RWPE2 (cell line): Measurements from ENCODE around the gene PDHB.

Source experiments
- ATAC-seq: fragments of 200-7000 bp; cut with Tn5 transposase; 3 replicates; pipeline ENCODE4 v1.9.1; 2021; ENCODE audit warnings: low read depth
- DNase-seq: peaks from one replicate; pipeline ENCODE4 v3.0.0-alpha.2; 2020; ENCODE audit warnings: low spot score
- H3K27ac ChIP-seq: fragments of 450-650 bp; 2 replicates; pipeline ENCODE4 v1.5.1; 2017; ENCODE audit warnings: mild to moderate bottlenecking; ENCODE audit not compliant: poor library complexity, severe bottlenecking
- H3K27me3 ChIP-seq: fragments of 250-450 bp; sonication (Bioruptor Pico); 2 replicates; pipeline ENCODE4 v1.5.1; 2021; ENCODE audit warnings: mild to moderate bottlenecking, moderate library complexity; ENCODE audit not compliant: insufficient read depth, poor library complexity, severe bottlenecking
- H3K36me3 ChIP-seq: fragments of 250-450 bp; sonication (Bioruptor Pico); 2 replicates; pipeline ENCODE4 v1.5.1; 2020; ENCODE audit warnings: low read depth, mild to moderate bottlenecking, moderate library complexity
- H3K4me1 ChIP-seq: fragments of 250-450 bp; sonication (Bioruptor Pico); 2 replicates; pipeline ENCODE4 v1.5.1; 2021; ENCODE audit warnings: mild to moderate bottlenecking, moderate library complexity; ENCODE audit not compliant: insufficient read depth, poor library complexity, severe bottlenecking
- H3K4me3 ChIP-seq: fragments of 250-450 bp; sonication (Bioruptor Pico); 2 replicates; pipeline ENCODE4 v1.5.1; 2021; ENCODE audit warnings: mild to moderate bottlenecking, moderate library complexity; ENCODE audit not compliant: severe bottlenecking
- H3K9me3 ChIP-seq: fragments of 250-450 bp; sonication (Bioruptor Pico); 2 replicates; pipeline ENCODE4 v1.5.1; 2021; ENCODE audit warnings: mild to moderate bottlenecking, moderate library complexity; ENCODE audit not compliant: severe bottlenecking
- TF ChIP-seq, protein P1 (sequence below): fragments of 450-650 bp; IDR thresholded peaks from one replicate; pipeline ENCODE4 v1.5.1; 2017; ENCODE audit warnings: mild to moderate bottlenecking, moderate library complexity; ENCODE audit not compliant: poor library complexity, severe bottlenecking

Gene PDHB

DNA sequence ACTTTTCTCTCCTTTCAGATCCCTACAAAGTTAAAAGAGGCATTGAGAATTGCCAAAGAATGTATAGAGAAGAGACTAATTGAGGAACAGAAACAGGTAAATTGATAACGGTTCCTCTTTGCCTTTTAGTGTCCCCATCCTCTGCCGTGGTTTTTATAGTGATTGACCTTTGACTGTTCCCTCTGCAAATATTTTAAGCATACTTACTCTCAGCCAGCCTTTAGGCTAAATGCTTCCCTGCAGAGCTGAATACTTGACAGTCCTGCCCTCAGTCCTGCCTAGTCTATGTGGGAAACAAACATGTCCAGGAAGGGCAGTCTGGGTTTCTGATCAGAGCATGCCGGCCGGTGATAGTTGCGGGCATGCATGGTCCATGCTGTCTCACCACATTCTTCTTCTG lies 24.7 kb downstream of the PDHB start:
- no peak for ATAC-seq
- TF ChIP-seq, protein P1, sequence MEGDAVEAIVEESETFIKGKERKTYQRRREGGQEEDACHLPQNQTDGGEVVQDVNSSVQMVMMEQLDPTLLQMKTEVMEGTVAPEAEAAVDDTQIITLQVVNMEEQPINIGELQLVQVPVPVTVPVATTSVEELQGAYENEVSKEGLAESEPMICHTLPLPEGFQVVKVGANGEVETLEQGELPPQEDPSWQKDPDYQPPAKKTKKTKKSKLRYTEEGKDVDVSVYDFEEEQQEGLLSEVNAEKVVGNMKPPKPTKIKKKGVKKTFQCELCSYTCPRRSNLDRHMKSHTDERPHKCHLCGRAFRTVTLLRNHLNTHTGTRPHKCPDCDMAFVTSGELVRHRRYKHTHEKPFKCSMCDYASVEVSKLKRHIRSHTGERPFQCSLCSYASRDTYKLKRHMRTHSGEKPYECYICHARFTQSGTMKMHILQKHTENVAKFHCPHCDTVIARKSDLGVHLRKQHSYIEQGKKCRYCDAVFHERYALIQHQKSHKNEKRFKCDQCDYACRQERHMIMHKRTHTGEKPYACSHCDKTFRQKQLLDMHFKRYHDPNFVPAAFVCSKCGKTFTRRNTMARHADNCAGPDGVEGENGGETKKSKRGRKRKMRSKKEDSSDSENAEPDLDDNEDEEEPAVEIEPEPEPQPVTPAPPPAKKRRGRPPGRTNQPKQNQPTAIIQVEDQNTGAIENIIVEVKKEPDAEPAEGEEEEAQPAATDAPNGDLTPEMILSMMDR = no peak
- Histone ChIP-seq H3K4me1 (no peaks in the 10 kb centered on the region), H3K36me3 (peaks cover 13% of the 10 kb centered on the region), H3K27ac (no peak overlapping the region), H3K27me3 (no peaks in the 10 kb centered on the region), H3K9me3 (no peaks in the 10 kb centered on the region), H3K4me3 (no peak overlapping the region)
- DNase-seq = no peak

DNA sequence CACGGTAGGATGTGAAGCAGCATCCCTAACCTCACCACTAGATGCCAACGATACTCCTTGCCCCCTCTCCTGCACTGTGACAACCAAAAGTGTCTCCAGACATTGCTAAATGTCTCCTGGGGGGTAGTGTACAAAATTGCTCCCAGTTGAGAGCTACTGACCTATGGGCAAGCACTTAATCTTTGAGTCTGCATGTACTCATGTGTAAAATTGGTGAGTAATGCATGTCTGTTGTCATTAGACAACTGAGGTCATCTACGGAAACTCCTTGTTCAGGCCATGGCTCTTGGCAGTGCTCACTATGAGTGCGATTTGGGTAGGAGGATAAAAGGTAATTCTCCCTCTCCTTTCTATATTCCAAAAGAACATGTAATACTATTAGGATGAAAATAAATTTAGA lies 29.2 kb downstream of the PDHB start:
- Histone ChIP-seq H3K9me3 (no peaks in the 10 kb centered on the region), H3K27ac (no peak overlapping the region), H3K36me3 (peaks cover 10% of the 10 kb centered on the region), H3K4me3 (no peak overlapping the region), H3K27me3 (no peaks in the 10 kb centered on the region), H3K4me1 (no peaks in the 10 kb centered on the region)
- TF ChIP-seq, protein P1 = no peak
- ATAC-seq (peak; percentile 67; the same call in 2 of the 3 replicates), DNase-seq (no peak)

DNA sequence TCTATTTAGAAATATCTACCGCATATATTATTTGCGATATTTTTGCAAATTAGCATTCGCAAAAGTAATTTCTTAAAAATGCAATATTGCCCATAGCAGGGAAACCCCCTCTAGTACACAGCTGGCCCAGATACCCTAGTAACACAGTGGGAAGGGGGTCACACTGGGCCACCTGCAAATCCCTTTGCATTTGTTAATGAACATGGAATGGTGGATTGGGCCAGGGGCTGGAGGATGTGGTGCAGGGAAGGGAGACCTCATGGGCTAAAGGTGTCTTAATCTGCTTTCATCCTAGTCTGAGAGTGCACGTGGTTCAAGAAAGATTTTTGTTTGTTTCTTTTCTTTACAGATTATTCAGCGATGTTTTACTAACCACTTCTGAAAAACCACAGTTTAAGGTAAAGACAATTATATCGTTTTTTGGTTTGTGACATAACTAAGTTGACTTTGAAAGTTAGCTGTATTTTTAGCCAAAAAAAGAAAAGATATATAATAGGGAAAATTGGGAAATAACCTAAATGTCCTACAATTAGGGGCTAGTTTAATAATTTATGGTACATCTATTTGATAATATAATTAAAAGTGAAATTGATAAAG lies 30.0 kb downstream of the PDHB start:
- no peak overlapping the region for H3K27ac ChIP-seq
- TF ChIP-seq, protein P1 = no peak
- DNase-seq (no peak), ATAC-seq (no peak)
- H3K27me3 ChIP-seq = no peaks in the 10 kb centered on the region
- no peak overlapping the region for H3K4me3 ChIP-seq
- no peaks in the 10 kb centered on the region for H3K4me1 ChIP-seq
- H3K36me3 ChIP-seq = peaks cover 6% of the 10 kb centered on the region
- H3K9me3 ChIP-seq = no peaks in the 10 kb centered on the region

DNA sequence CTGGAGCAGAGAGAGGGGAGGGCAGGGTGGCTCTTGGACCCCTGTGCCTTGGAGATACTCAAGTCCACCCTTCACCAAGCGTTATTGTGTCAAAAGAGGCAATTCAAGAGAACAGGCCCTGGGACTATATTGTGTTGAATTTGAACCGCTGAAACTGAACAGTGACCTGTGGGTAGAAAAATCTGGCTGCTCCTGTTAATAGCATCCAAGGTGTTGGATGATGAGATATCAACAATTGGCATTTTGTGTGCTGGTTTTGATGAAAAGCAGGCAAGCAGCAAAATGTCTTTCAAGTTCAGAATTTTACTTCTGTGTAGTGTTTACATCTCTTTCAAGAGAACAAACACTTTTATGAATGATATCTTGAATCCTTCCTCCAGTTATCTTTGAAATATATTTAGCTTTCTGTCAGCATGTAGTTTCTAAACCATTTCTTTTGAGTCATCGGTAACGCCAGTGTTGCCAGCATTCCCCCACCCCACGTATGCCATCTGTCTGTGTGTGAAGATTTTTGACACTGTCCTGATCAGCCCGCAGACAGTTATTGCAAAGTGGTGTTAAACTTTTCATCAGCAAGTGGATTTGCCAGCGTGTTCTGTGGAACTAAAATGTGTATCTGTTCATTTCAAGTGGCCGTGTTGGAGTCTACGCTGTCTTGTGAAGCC lies 34.8 kb downstream of the PDHB start:
- ATAC-seq = no peak
- no peak overlapping the region for H3K27ac ChIP-seq
- no peak overlapping the region for H3K4me3 ChIP-seq
- H3K27me3 ChIP-seq = no peaks in the 10 kb centered on the region
- H3K36me3 ChIP-seq = peaks cover 13% of the 10 kb centered on the region
- DNase-seq = no peak
- no peaks in the 10 kb centered on the region for H3K9me3 ChIP-seq
- H3K4me1 ChIP-seq = no peaks in the 10 kb centered on the region
- TF ChIP-seq, protein P1 = no peak

DNA sequence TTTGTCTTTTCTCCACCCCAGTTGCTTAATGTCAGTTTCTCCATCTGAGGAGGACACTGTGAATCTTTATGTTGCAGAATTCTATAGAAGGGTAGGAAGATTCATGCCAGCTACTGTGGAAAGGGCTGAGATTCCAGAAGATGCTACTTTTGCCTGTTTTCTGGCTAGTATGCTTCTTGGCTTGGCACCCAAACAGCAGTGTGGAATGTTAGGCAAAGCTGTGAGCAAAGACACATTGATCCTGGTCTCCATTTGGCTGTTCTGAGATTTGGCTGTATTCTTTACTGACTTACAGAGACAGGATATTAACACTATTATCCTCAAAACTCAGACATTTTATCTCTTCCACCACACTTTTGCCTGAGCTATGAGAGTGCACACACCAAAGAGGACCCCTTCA lies 39.3 kb downstream of the PDHB start:
- Histone ChIP-seq H3K4me1 (no peaks in the 10 kb centered on the region), H3K27ac (no peak overlapping the region), H3K4me3 (no peak overlapping the region), H3K27me3 (no peaks in the 10 kb centered on the region), H3K36me3 (peaks cover 13% of the 10 kb centered on the region), H3K9me3 (no peaks in the 10 kb centered on the region)
- DNase-seq (no peak), ATAC-seq (no peak)
- TF ChIP-seq, protein P1 = no peak
